ENCODE data around the gene CATSPERE.

The CATSPERE gene

DNA sequence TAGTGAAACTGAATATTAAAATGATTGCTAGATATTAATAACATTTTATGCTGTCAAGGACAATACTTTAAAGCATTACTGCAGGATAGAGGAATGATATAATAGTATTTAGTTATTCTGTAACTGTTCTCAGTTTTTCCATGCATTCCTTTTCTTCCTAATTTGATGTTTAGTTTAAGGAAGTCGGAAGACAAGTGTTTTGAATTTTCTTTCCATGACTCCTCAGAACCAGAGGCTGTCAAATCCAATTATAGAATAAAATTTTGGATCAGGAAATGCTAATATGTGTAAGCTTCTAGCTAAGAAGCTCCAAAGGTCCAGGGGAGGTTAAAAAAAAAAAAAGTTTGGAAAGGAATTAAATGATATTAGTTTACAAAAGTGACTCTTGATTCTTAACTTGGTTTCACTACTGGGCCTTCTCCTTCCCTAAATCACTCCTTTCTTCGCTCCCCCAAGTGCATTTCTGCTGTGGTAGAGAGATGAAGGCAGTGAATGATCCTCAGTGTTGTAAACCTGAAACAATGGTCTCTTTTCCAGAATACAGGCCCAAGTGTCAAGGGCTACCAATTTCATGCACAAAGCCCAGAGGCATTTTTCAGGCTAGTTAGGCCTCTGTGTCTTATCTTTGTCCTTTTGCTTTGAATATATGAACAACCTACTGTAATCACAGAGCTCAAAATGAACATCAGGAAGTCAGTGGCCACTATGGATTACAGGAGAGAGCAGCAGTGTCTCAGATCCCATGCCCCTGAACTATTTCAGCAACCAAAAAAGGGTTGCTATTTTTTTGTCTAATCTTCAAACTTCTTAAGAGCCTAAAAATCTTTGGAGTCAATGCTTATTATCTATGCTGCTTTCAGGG is 15.5 kb upstream of the CATSPERE start:
- peaks cover 57% of the 10 kb centered on the region for H3K4me1 Mint-ChIP-seq
- H3K9me3 Mint-ChIP-seq = peaks cover 4% of the 10 kb centered on the region
- no peaks in the 10 kb centered on the region for H3K27me3 Mint-ChIP-seq (ENCODE audit: low read depth, poor library complexity)
- peak overlapping the region; percentile 92 for H3K27ac Mint-ChIP-seq
- no peak for DNase-seq
- TF ChIP-seq CTCF (IDR thresholded peaks at IDR 0.05) = no peak
- H3K36me3 Mint-ChIP-seq (ENCODE audit: low read depth) = peaks cover 28% of the 10 kb centered on the region
- H3K4me3 Mint-ChIP-seq = peak overlapping the region; percentile 45

DNA sequence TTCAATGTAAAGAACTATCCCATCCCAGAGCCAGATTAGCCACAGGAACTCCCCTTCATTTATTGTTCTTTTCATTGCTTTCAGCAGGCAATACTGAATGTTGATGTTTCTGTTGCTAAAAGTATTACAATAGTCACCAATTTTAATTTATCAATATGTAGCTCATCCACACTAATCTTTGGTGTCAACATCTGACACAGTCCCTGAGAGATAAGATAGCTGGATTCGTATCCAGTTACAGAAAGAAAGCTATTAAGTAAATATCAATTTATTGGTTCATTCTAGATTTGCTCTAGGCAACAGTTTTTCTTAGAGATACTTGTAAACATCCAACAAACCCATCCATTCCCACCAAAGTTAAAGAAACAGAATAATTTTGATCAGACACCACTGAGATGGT is 14.0 kb upstream of the CATSPERE start:
- Mint-ChIP-seq H3K4me1 (peaks cover 62% of the 10 kb centered on the region), H3K27ac (peak overlapping the region; percentile 45), H3K9me3 (peaks cover 4% of the 10 kb centered on the region), H3K36me3 (ENCODE audit: low read depth) (peaks cover 29% of the 10 kb centered on the region), H3K4me3 (no peak overlapping the region), H3K27me3 (ENCODE audit: low read depth, poor library complexity) (no peaks in the 10 kb centered on the region)
- DNase-seq = no peak
- no peak for TF ChIP-seq CTCF (IDR thresholded peaks at IDR 0.05)

- H3K27me3 Mint-ChIP-seq (ENCODE audit: low read depth, poor library complexity) = no peaks in the 10 kb centered on the region
- TF ChIP-seq CTCF (IDR thresholded peaks at IDR 0.05) = no peak
- no peak for DNase-seq
- no peak overlapping the region for H3K27ac Mint-ChIP-seq
- H3K36me3 Mint-ChIP-seq (ENCODE audit: low read depth) = peaks cover 31% of the 10 kb centered on the region
- H3K9me3 Mint-ChIP-seq = peaks cover 8% of the 10 kb centered on the region
- H3K4me3 Mint-ChIP-seq = no peak overlapping the region
- peaks cover 67% of the 10 kb centered on the region for H3K4me1 Mint-ChIP-seq
Measured at GRCh38 chr1:244447552-244447951, 13.5 kb upstream of the CATSPERE start.

GRCh38 chr1:244448279-244449036 is 12.6 kb upstream of the CATSPERE start:
- Mint-ChIP-seq H3K4me1 (peaks cover 67% of the 10 kb centered on the region), H3K27me3 (ENCODE audit: low read depth, poor library complexity) (no peaks in the 10 kb centered on the region), H3K9me3 (peaks cover 15% of the 10 kb centered on the region), H3K36me3 (ENCODE audit: low read depth) (peaks cover 23% of the 10 kb centered on the region), H3K4me3 (peak overlapping the region; percentile 43), H3K27ac (peak overlapping the region; percentile 52)
- no peak for TF ChIP-seq CTCF (IDR thresholded peaks at IDR 0.05)
- no peak for DNase-seq

GRCh38 chr1:244449936-244450508 is 11.1 kb upstream of the CATSPERE start:
- no peaks in the 10 kb centered on the region for H3K27me3 Mint-ChIP-seq (ENCODE audit: low read depth, poor library complexity)
- H3K36me3 Mint-ChIP-seq (ENCODE audit: low read depth) = peaks cover 18% of the 10 kb centered on the region
- no peak for DNase-seq
- H3K9me3 Mint-ChIP-seq = peaks cover 24% of the 10 kb centered on the region
- no peak for TF ChIP-seq CTCF (IDR thresholded peaks at IDR 0.05)
- H3K27ac Mint-ChIP-seq = peak overlapping the region; percentile 4
- H3K4me3 Mint-ChIP-seq = peak overlapping the region; percentile 98
- peaks cover 73% of the 10 kb centered on the region for H3K4me1 Mint-ChIP-seq
